ENCODE results near the gene TOP2B.

TOP2B gene

GRCh38 chr3:25658836-25659235, 5.9 kb downstream of the TOP2B start:
- Histone ChIP-seq H2AFZ (no peak overlapping the region), H3K9me3 (ENCODE audit: control insufficient read depth, low read length) (no peaks in the 10 kb centered on the region), H3K4me1 (peaks cover 28% of the 10 kb centered on the region), H3K27me3 (ENCODE audit: control insufficient read depth, insufficient read depth, low read length) (no peaks in the 10 kb centered on the region), H3K4me2 (ENCODE audit: low read length) (no peak overlapping the region), H3K9ac (no peak overlapping the region), H3K79me2 (peaks cover 64% of the 10 kb centered on the region), H3K4me3 (ENCODE audit: low read depth, low read length) (no peak overlapping the region), H3K27ac (no peak overlapping the region), H3K36me3 (ENCODE audit: control insufficient read depth, insufficient read depth, low read length) (no peaks in the 10 kb centered on the region)
- TF ChIP-seq CTCF (IDR thresholded peaks at IDR 0.05): no peak

GRCh38 chr3:25657293-25657692, 7.4 kb downstream of the TOP2B start:
- H3K4me1 ChIP-seq: peaks cover 27% of the 10 kb centered on the region
- H3K79me2 ChIP-seq: peaks cover 67% of the 10 kb centered on the region
- H3K4me3 ChIP-seq (ENCODE audit: low read depth, low read length): no peak overlapping the region
- H3K4me2 ChIP-seq (ENCODE audit: low read length): no peak overlapping the region
- H3K9ac ChIP-seq: no peak overlapping the region
- no peaks in the 10 kb centered on the region for H3K9me3 ChIP-seq (ENCODE audit: control insufficient read depth, low read length)
- no peak overlapping the region for H2AFZ ChIP-seq
- TF ChIP-seq CTCF (IDR thresholded peaks at IDR 0.05): no peak
- no peak overlapping the region for H3K27ac ChIP-seq
- H3K27me3 ChIP-seq (ENCODE audit: control insufficient read depth, insufficient read depth, low read length): no peaks in the 10 kb centered on the region
- H3K36me3 ChIP-seq (ENCODE audit: control insufficient read depth, insufficient read depth, low read length): no peaks in the 10 kb centered on the region

GRCh38 chr3:25655659-25656058, 9.0 kb downstream of the TOP2B start:
- Histone ChIP-seq H3K27ac (no peak overlapping the region), H3K79me2 (peaks cover 53% of the 10 kb centered on the region), H3K9me3 (ENCODE audit: control insufficient read depth, low read length) (no peaks in the 10 kb centered on the region), H3K4me2 (ENCODE audit: low read length) (no peak overlapping the region), H2AFZ (no peak overlapping the region), H3K4me3 (ENCODE audit: low read depth, low read length) (no peak overlapping the region), H3K9ac (no peak overlapping the region), H3K27me3 (ENCODE audit: control insufficient read depth, insufficient read depth, low read length) (no peaks in the 10 kb centered on the region), H3K4me1 (peaks cover 18% of the 10 kb centered on the region), H3K36me3 (ENCODE audit: control insufficient read depth, insufficient read depth, low read length) (no peaks in the 10 kb centered on the region)
- no peak for TF ChIP-seq CTCF (IDR thresholded peaks at IDR 0.05)

GRCh38 chr3:25654576-25654975, 10.1 kb downstream of the TOP2B start:
- Histone ChIP-seq H3K27ac (no peak overlapping the region), H3K9me3 (ENCODE audit: control insufficient read depth, low read length) (no peaks in the 10 kb centered on the region), H3K9ac (no peak overlapping the region), H3K27me3 (ENCODE audit: control insufficient read depth, insufficient read depth, low read length) (no peaks in the 10 kb centered on the region), H3K4me2 (ENCODE audit: low read length) (no peak overlapping the region), H3K4me1 (peaks cover 11% of the 10 kb centered on the region), H2AFZ (no peak overlapping the region), H3K79me2 (peaks cover 53% of the 10 kb centered on the region), H3K4me3 (ENCODE audit: low read depth, low read length) (no peak overlapping the region), H3K36me3 (ENCODE audit: control insufficient read depth, insufficient read depth, low read length) (no peaks in the 10 kb centered on the region)
- no peak for TF ChIP-seq CTCF (IDR thresholded peaks at IDR 0.05)

- Histone ChIP-seq H3K9ac (no peak overlapping the region), H3K27ac (no peak overlapping the region), H3K4me1 (peaks cover 9% of the 10 kb centered on the region), H2AFZ (no peak overlapping the region), H3K27me3 (ENCODE audit: control insufficient read depth, insufficient read depth, low read length) (no peaks in the 10 kb centered on the region), H3K36me3 (ENCODE audit: control insufficient read depth, insufficient read depth, low read length) (no peaks in the 10 kb centered on the region), H3K79me2 (peaks cover 56% of the 10 kb centered on the region), H3K4me3 (ENCODE audit: low read depth, low read length) (no peak overlapping the region), H3K4me2 (ENCODE audit: low read length) (no peak overlapping the region), H3K9me3 (ENCODE audit: control insufficient read depth, low read length) (no peaks in the 10 kb centered on the region)
- no peak for TF ChIP-seq CTCF (IDR thresholded peaks at IDR 0.05)
These were observed 11.4 kb downstream of the TOP2B start for GRCh38 chr3:25653322-25653721.

Data from parathyroid adenoma (tissue), 2 donors.